ENCODE measurements around the gene GPC5. TPM values are rescaled to one million over a fixed set of nuclear protein-coding genes. Genes with fewer than 3 reads are reported as not detected.
"Not testable (repeated sequence)": the region's sequence is repeated elsewhere in the genome, so short reads cannot be mapped to it uniquely, and the experiment has no call there.

The GPC5 gene
- total RNA-seq, 1 donor from 2014 or later, result 0.28 TPM

DNA sequence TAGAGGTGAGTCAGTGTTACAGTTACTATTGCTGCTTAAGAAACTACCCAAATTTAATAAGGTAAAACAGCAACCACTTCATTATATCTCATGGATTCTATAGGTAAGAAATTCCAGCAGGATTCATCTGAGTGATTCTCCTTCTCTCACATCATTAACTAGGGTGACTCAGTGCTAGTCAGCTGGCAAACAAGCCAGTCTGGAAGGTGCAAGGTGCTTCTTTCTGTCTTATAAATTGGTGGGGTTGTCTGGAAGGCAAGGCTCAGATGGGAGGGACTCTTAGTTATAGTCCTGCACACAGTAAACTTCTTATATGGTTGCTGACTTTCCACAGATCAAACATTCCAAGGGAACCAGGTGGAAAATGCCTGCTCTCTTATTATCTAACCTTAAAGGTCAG, 484.5 kb downstream of the GPC5 start:
- H3K9me3 Mint-ChIP-seq, result no peaks in the 10 kb centered on the region
- no peak overlapping the region for H3K4me3 Mint-ChIP-seq
- no peak overlapping the region for H3K27ac Mint-ChIP-seq (ENCODE audit: unreplicated experiment)
- no peaks in the 10 kb centered on the region for H3K36me3 Mint-ChIP-seq (ENCODE audit: low read depth)
- no peak for DNase-seq (ENCODE audit: low read depth, low spot score)
- H3K27me3 Mint-ChIP-seq (ENCODE audit: low read depth), result no peaks in the 10 kb centered on the region
- TF ChIP-seq, protein P1, sequence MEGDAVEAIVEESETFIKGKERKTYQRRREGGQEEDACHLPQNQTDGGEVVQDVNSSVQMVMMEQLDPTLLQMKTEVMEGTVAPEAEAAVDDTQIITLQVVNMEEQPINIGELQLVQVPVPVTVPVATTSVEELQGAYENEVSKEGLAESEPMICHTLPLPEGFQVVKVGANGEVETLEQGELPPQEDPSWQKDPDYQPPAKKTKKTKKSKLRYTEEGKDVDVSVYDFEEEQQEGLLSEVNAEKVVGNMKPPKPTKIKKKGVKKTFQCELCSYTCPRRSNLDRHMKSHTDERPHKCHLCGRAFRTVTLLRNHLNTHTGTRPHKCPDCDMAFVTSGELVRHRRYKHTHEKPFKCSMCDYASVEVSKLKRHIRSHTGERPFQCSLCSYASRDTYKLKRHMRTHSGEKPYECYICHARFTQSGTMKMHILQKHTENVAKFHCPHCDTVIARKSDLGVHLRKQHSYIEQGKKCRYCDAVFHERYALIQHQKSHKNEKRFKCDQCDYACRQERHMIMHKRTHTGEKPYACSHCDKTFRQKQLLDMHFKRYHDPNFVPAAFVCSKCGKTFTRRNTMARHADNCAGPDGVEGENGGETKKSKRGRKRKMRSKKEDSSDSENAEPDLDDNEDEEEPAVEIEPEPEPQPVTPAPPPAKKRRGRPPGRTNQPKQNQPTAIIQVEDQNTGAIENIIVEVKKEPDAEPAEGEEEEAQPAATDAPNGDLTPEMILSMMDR (conservative IDR thresholded peaks at IDR 0.05), result no peak
- H3K4me1 Mint-ChIP-seq, result no peaks in the 10 kb centered on the region

DNA sequence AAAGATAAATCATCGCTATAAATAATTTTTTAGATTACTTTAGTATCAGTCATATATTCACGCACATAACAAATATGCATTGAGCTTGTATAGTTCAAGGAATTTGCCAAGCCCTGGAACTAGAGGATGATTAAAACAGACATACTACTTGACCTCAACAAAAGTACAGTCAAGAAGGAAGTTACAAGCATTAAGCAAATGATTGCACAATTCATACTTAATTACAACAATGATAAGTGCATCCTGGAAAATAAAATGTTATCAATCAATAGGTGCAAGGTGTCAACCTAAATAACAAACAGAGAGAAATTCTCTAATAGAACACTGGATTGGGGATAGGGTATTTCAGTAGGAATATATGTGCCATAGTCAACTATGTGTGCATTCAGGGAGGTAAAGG, 491.2 kb downstream of the GPC5 start:
- Mint-ChIP-seq H3K9me3 (no peaks in the 10 kb centered on the region), H3K27ac (ENCODE audit: unreplicated experiment) (no peak overlapping the region), H3K27me3 (ENCODE audit: low read depth) (no peaks in the 10 kb centered on the region), H3K4me3 (no peak overlapping the region), H3K36me3 (ENCODE audit: low read depth) (no peaks in the 10 kb centered on the region), H3K4me1 (no peaks in the 10 kb centered on the region)
- TF ChIP-seq, protein P1 (conservative IDR thresholded peaks at IDR 0.05), result no peak
- no peak for DNase-seq (ENCODE audit: low read depth, low spot score)

DNA sequence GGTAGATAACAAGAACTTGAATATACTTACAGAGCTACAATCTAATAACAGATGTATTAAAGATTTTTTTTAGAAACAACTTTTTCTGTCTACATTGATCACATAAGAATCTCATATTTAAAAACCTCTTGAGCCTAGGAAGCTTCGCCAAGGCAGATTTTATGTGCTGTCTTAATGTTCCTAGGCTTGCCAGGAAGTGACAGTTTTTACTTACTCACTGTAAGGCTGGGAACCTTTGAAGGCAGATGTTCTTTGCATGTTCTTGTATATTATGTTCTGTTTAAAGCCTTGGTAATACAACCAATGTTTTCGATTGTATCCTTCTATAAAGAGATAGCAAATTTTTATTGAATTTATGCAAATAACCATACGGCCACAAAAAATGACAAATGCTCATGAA, 492.7 kb downstream of the GPC5 start:
- DNase-seq (ENCODE audit: low read depth, low spot score), result no peak
- Mint-ChIP-seq H3K4me1 (no peaks in the 10 kb centered on the region), H3K9me3 (no peaks in the 10 kb centered on the region), H3K27me3 (ENCODE audit: low read depth) (no peaks in the 10 kb centered on the region), H3K27ac (ENCODE audit: unreplicated experiment) (no peak overlapping the region), H3K4me3 (no peak overlapping the region), H3K36me3 (ENCODE audit: low read depth) (no peaks in the 10 kb centered on the region)
- TF ChIP-seq, protein P1 (conservative IDR thresholded peaks at IDR 0.05), result no peak

- no peaks in the 10 kb centered on the region for H3K4me1 Mint-ChIP-seq
- no peaks in the 10 kb centered on the region for H3K9me3 Mint-ChIP-seq
- no peaks in the 10 kb centered on the region for H3K27me3 Mint-ChIP-seq (ENCODE audit: low read depth)
Observed at GRCh38 chr13:91893040-91893439, 494.6 kb downstream of the GPC5 start.

GRCh38 chr13:91894316-91894715, 495.9 kb downstream of the GPC5 start:
- TF ChIP-seq, protein P1 (conservative IDR thresholded peaks at IDR 0.05), result no peak

More at GRCh38 chr13:91893040-91893439, 494.6 kb downstream of the GPC5 start:
- Mint-ChIP-seq H3K27ac (ENCODE audit: unreplicated experiment) (no peak overlapping the region), H3K36me3 (ENCODE audit: low read depth) (no peaks in the 10 kb centered on the region), H3K4me3 (no peak overlapping the region)
- TF ChIP-seq, protein P1 (conservative IDR thresholded peaks at IDR 0.05), result no peak
- no peak for DNase-seq (ENCODE audit: low read depth, low spot score)

GRCh38 chr13:91896547-91896946, 498.1 kb downstream of the GPC5 start:
- H3K27ac Mint-ChIP-seq (ENCODE audit: unreplicated experiment), result no peak overlapping the region
- H3K4me3 Mint-ChIP-seq, result no peak overlapping the region

More at GRCh38 chr13:91894316-91894715, 495.9 kb downstream of the GPC5 start:
- Mint-ChIP-seq H3K9me3 (no peaks in the 10 kb centered on the region), H3K27ac (ENCODE audit: unreplicated experiment) (no peak overlapping the region), H3K36me3 (ENCODE audit: low read depth) (no peaks in the 10 kb centered on the region), H3K4me1 (no peaks in the 10 kb centered on the region), H3K27me3 (ENCODE audit: low read depth) (no peaks in the 10 kb centered on the region), H3K4me3 (no peak overlapping the region)
- DNase-seq (ENCODE audit: low read depth, low spot score), result no peak

DNA sequence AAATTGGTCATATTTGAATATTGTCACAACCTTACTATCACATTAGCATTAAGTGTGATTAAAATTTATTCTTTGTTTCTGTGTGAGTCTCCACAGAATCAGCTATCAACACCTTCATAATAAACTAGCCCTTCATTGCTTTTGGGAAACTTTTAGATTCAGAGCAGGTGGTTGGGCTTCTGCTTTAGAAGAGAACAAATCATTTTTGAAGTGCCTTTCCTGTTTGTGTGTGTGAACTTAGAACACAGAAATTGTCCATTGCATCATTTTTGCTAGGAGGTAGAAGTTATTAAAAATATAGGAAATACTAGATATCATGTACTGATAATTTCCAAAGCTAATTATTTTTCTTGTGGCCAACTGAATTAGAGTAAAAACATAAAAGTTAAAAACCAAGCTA, 500.6 kb downstream of the GPC5 start:
- not testable (repeated sequence) for H3K9me3 Mint-ChIP-seq; H3K4me3 Mint-ChIP-seq; H3K36me3 Mint-ChIP-seq (ENCODE audit: low read depth); DNase-seq (ENCODE audit: low read depth, low spot score); H3K27ac Mint-ChIP-seq (ENCODE audit: unreplicated experiment); H3K4me1 Mint-ChIP-seq; H3K27me3 Mint-ChIP-seq (ENCODE audit: low read depth)

More at GRCh38 chr13:91896547-91896946, 498.1 kb downstream of the GPC5 start:
- Mint-ChIP-seq H3K36me3 (ENCODE audit: low read depth) (no peaks in the 10 kb centered on the region), H3K27me3 (ENCODE audit: low read depth) (no peaks in the 10 kb centered on the region), H3K4me1 (no peaks in the 10 kb centered on the region), H3K9me3 (no peaks in the 10 kb centered on the region)
- no peak for DNase-seq (ENCODE audit: low read depth, low spot score)
- TF ChIP-seq, protein P1 (conservative IDR thresholded peaks at IDR 0.05), result no peak
